ENCODE data around the gene PSMB2. TPM values are rescaled to one million over a fixed set of nuclear protein-coding genes. Genes with fewer than 3 reads are reported as not detected.

Gene PSMB2
- total RNA-seq, 1 experiment from 2014 or later, result 97.4 TPM

DNA sequence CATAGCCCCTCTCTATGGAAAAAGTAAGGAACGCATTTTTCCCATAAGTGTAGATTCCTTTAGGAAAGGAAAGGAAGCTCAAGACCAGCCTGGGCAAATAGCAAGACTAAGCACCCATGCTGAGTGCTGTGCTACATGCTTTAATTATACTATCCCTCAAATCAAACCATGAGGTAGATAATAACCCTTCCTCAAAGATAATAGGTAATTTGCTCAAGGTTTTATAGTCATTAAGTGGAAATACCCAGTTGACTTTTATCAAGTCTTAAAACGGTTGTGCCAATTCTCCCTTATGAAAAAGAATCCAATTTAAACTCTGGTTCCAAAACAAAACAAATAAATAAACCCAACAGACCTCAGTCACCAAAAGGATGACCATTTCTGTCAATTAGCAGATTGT, 87.5 kb downstream of the PSMB2 start:
- in situ Hi-C loops (cut with HindIII; ENCODE audit: low pct_unique_long_range_greater_than_20kb, low sequenced_read_pairs), result no loop called here
- DNase-seq (ENCODE audit: low read depth), result no peak

Other genes starting within 250 kb of the PSMB2 start
- gene KIAA0319L, start 84.1 kb downstream of the PSMB2 start, total RNA-seq (2014; rRNA removed; shearing (Covaris generic); ENCODE audit: low replicate concordance), result 21.5 and 40.7 TPM in 2 replicates
- 7.8 and 11.2 TPM in 2 replicates for gene NCDN, start 83.7 kb downstream of the PSMB2 start, total RNA-seq (2014; rRNA removed; shearing (Covaris generic); ENCODE audit: low replicate concordance)
- gene TFAP2E, start 68.2 kb downstream of the PSMB2 start, total RNA-seq (2014; rRNA removed; shearing (Covaris generic); ENCODE audit: low replicate concordance), result 0.81 TPM in 1 of 2 replicates, not detected in the other
- 4.3 and 8.0 TPM in 2 replicates for gene C1orf216, start 77.4 kb upstream of the PSMB2 start, total RNA-seq (2014; rRNA removed; shearing (Covaris generic); ENCODE audit: low replicate concordance)
- 5.1 and 5.8 TPM in 2 replicates for gene CLSPN, start 128.5 kb upstream of the PSMB2 start, total RNA-seq (2014; rRNA removed; shearing (Covaris generic); ENCODE audit: low replicate concordance)
- 1.4 and 1.9 TPM in 2 replicates for gene AGO4, start 166.5 kb upstream of the PSMB2 start, total RNA-seq (2014; rRNA removed; shearing (Covaris generic); ENCODE audit: low replicate concordance)
- gene AGO1, start 241.7 kb upstream of the PSMB2 start, total RNA-seq (2014; rRNA removed; shearing (Covaris generic); ENCODE audit: low replicate concordance), result 5.0 and 8.4 TPM in 2 replicates